ENCODE results near the gene LIMS2. TPM values are rescaled to one million over a fixed set of nuclear protein-coding genes. Genes with fewer than 3 reads are reported as not detected.

The LIMS2 gene
- total RNA-seq, 3 donors from 2014 or later, result 4.4 to 8.8 (median 5.2) TPM

DNA sequence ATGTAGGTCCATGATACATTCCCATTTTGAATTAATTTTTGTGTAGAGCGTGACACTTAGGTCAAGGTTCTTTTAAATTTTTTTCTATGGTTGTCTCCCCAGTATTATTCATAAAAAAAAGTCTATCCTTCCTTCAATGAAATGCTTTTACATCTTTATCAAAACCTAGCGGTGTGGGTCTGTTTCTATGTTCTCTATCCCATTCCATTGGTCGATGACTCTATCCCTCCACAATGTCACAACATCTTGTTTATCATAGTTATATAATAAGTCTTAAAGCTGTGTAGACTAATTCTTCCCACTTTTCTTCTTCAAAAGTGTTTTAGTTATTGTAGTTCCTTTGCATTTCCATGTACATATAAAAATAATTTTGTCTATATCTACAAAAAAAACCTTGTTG lies 76.6 kb downstream of the LIMS2 start:
- DNase-seq (no peak), ATAC-seq (no peak)
- peaks cover 15% of the 10 kb centered on the region for H3K9me3 Mint-ChIP-seq
- no peak overlapping the region for H3K4me3 Mint-ChIP-seq
- H3K27me3 Mint-ChIP-seq (ENCODE audit: low read depth), result peaks cover 2% of the 10 kb centered on the region
- no peaks in the 10 kb centered on the region for H3K36me3 Mint-ChIP-seq (ENCODE audit: insufficient read depth)
- H3K4me1 Mint-ChIP-seq (ENCODE audit: low read depth), result peaks cover 2% of the 10 kb centered on the region

GRCh38 chr2:127597984-127598380 lies 77.3 kb downstream of the LIMS2 start:
- Mint-ChIP-seq H3K4me3 (no peak overlapping the region), H3K9me3 (peaks cover 10% of the 10 kb centered on the region), H3K36me3 (ENCODE audit: insufficient read depth) (no peaks in the 10 kb centered on the region), H3K4me1 (ENCODE audit: low read depth) (peaks cover 2% of the 10 kb centered on the region), H3K27me3 (ENCODE audit: low read depth) (peaks cover 2% of the 10 kb centered on the region)
- DNase-seq (no peak), ATAC-seq (no peak)

GRCh38 chr2:127597046-127597983 lies 78.0 kb downstream of the LIMS2 start:
- DNase-seq (no peak), ATAC-seq (no peak)
- Mint-ChIP-seq H3K36me3 (ENCODE audit: insufficient read depth) (no peaks in the 10 kb centered on the region), H3K4me3 (no peak overlapping the region), H3K4me1 (ENCODE audit: low read depth) (peaks cover 2% of the 10 kb centered on the region), H3K27me3 (ENCODE audit: low read depth) (peaks cover 2% of the 10 kb centered on the region), H3K9me3 (peaks cover 8% of the 10 kb centered on the region)

DNA sequence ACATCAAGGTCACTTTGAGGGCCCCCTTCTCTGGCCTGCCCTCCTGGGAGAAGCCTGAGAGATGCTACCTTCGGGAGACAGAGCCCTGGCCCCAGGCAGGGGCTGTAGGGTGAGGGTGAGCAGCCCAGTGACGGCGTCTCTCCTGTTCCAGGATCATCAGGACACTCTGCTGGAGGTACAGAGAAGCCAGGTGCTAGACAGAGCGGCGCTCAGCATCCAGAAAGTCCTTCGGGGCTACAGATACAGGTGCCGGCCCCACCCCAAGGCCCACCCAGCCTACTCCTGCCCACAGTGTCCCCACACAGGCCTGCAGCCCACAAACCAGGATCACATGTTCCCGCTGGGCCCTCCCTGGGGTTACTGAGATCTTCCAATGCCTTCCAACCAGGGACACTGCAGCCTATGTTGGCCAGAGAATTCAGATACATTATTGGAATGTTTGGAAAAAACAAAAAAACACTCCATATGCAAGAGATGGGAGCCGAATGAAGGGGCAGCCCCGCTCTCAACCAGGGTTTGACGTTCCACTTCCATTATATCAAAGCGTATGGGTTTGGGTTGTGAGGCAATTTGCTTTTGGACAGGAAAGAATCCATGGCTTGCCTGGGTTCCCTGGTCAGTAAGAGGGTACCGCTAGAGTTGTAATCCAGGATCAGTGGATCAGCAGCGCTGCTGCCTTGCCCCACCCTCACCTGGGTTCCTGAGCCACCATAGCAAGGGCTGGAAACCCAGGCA lies 78.9 kb downstream of the LIMS2 start:
- H3K27me3 Mint-ChIP-seq (ENCODE audit: low read depth), result peaks cover 2% of the 10 kb centered on the region
- no peak overlapping the region for H3K4me3 Mint-ChIP-seq
- DNase-seq (no peak), ATAC-seq (no peak)
- H3K9me3 Mint-ChIP-seq, result peaks cover 5% of the 10 kb centered on the region
- H3K36me3 Mint-ChIP-seq (ENCODE audit: insufficient read depth), result no peaks in the 10 kb centered on the region
- peaks cover 2% of the 10 kb centered on the region for H3K4me1 Mint-ChIP-seq (ENCODE audit: low read depth)

GRCh38 chr2:127594116-127594591 lies 81.2 kb downstream of the LIMS2 start:
- Mint-ChIP-seq H3K4me3 (no peak overlapping the region), H3K27me3 (ENCODE audit: low read depth) (peaks cover 2% of the 10 kb centered on the region), H3K9me3 (peaks cover 5% of the 10 kb centered on the region), H3K36me3 (ENCODE audit: insufficient read depth) (no peaks in the 10 kb centered on the region), H3K4me1 (ENCODE audit: low read depth) (peaks cover 2% of the 10 kb centered on the region)
- DNase-seq (no peak), ATAC-seq (no peak)

DNA sequence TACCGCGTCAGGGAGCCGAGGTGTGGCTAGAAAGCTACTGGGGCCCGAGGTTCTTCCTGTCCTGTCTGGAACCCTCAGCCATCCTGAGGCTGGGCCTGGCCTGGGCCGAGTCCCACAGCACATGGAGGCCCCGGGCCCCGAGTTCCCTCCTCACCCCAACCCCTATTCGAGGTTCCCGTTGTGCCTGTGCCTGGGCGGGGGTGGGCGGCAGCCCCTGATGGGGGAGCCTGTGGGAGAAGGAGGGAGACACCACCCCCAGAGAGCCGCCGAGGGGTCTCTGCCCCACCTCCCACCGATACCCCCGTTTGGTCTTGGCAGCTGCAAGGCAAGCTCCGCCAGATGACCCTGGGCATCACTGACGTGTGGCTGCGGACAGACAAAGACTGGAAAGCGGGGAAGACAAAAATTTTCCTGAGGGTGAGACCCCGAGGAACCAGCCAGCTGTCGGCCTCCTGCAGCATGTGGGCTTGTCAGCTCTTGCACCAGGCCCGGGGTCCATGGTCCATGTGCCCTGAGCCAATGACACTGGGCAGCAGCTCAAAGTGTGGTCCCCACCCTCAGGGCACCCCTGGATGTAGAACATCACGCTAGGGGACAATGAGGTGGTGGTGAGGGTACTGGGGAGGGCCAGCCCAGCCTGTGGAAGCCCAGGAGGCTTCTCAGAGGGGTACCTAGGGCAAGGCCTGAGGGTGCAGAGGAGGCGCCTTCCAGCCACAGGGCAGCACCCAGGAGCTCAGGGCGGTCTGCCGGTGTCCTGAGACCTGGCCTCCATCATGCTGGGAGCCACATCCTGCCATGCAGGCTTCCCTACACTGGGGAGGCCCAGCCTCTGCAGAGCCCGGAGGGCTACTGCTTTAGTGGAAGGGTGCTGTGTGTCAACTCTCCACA lies 81.9 kb downstream of the LIMS2 start:
- no peak overlapping the region for H3K4me3 Mint-ChIP-seq
- peaks cover 5% of the 10 kb centered on the region for H3K9me3 Mint-ChIP-seq
- DNase-seq, result no peak
- no peak for ATAC-seq
- H3K27me3 Mint-ChIP-seq (ENCODE audit: low read depth), result peaks cover 2% of the 10 kb centered on the region
- H3K36me3 Mint-ChIP-seq (ENCODE audit: insufficient read depth), result no peaks in the 10 kb centered on the region
- H3K4me1 Mint-ChIP-seq (ENCODE audit: low read depth), result peaks cover 2% of the 10 kb centered on the region

GRCh38 chr2:127592761-127593227 lies 82.5 kb downstream of the LIMS2 start:
- peaks cover 2% of the 10 kb centered on the region for H3K27me3 Mint-ChIP-seq (ENCODE audit: low read depth)
- peaks cover 5% of the 10 kb centered on the region for H3K9me3 Mint-ChIP-seq
- DNase-seq (no peak), ATAC-seq (no peak)
- H3K36me3 Mint-ChIP-seq (ENCODE audit: insufficient read depth), result no peaks in the 10 kb centered on the region
- H3K4me1 Mint-ChIP-seq (ENCODE audit: low read depth), result peaks cover 2% of the 10 kb centered on the region
- H3K4me3 Mint-ChIP-seq, result no peak overlapping the region

DNA sequence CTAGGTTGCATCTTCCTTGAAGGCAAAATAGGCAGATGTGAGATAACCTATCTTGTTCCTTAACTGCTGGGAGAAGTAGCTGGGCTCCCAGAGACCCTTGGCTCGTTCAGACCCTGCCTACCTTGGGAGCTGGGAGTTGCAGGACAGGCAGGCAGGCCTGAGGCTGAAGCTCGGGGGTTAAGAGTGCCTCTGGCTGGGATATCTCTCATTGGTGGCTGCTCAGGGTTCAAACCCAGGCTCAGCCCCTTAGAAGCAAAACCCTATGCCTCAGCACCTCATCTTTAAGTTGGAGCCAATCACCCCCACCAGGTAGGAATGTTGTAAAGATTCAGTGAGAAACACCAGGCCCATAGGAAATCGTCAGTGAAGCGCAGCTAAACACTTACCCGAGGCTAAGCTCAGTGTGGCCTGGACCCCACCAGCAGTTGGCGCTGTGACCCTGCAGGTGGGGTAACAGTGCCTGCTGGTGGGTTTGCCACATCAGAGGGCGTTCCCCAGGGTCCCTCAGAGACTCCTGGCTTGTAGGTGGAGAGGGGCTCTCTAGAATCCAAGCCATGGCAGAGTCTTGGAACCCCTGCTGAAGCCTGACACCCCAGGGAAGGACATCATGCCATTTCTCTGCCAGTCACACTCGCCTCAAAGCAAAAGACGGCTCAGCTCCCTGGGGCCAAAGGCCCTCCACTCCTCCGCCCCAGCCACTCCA lies 84.0 kb downstream of the LIMS2 start:
- peak; percentile 94 to 96 for ATAC-seq
- H3K4me3 Mint-ChIP-seq, result no peak overlapping the region
- H3K4me1 Mint-ChIP-seq (ENCODE audit: low read depth), result peaks cover 2% of the 10 kb centered on the region
- peaks cover 5% of the 10 kb centered on the region for H3K9me3 Mint-ChIP-seq
- H3K36me3 Mint-ChIP-seq (ENCODE audit: insufficient read depth), result no peaks in the 10 kb centered on the region
- DNase-seq, result peak; percentile 55
- H3K27me3 Mint-ChIP-seq (ENCODE audit: low read depth), result no peaks in the 10 kb centered on the region

- Mint-ChIP-seq H3K9me3 (peaks cover 3% of the 10 kb centered on the region), H3K4me1 (ENCODE audit: low read depth) (peaks cover 2% of the 10 kb centered on the region), H3K36me3 (ENCODE audit: insufficient read depth) (no peaks in the 10 kb centered on the region), H3K27me3 (ENCODE audit: low read depth) (no peaks in the 10 kb centered on the region), H3K4me3 (no peak overlapping the region)
- DNase-seq, result no peak
- no peak for ATAC-seq
These were observed 84.7 kb downstream of the LIMS2 start for GRCh38 chr2:127590386-127591190.

GRCh38 chr2:127589841-127590240 lies 85.5 kb downstream of the LIMS2 start:
- ATAC-seq (no peak), DNase-seq (no peak)
- Mint-ChIP-seq H3K4me1 (ENCODE audit: low read depth) (no peaks in the 10 kb centered on the region), H3K9me3 (no peaks in the 10 kb centered on the region), H3K27me3 (ENCODE audit: low read depth) (no peaks in the 10 kb centered on the region), H3K36me3 (ENCODE audit: insufficient read depth) (no peaks in the 10 kb centered on the region), H3K4me3 (no peak overlapping the region)

- Mint-ChIP-seq H3K36me3 (ENCODE audit: insufficient read depth) (no peaks in the 10 kb centered on the region), H3K4me3 (no peak overlapping the region), H3K27me3 (ENCODE audit: low read depth) (no peaks in the 10 kb centered on the region), H3K4me1 (ENCODE audit: low read depth) (no peaks in the 10 kb centered on the region), H3K9me3 (no peaks in the 10 kb centered on the region)
- no peak for DNase-seq
- no peak for ATAC-seq
These were observed 86.0 kb downstream of the LIMS2 start for GRCh38 chr2:127589358-127589757.

All from activated T-cell treated with anti-CD3 and anti-CD28 coated beads, Interleukin-2, amount 50 U/mL, for 4 hours (primary cell).